Loucy (cell line): Measurements from ENCODE around the gene SAT2.

Experiments
- EZH2phosphoT487 ChIP-seq: fragments of 200-600 bp; IDR thresholded peaks from 2 replicates; pipeline ENCODE4 v1.6.1; 2018; ENCODE audit warnings: antibody characterized with exemption, mild to moderate bottlenecking, moderate library complexity, borderline replicate concordance
- TF ChIP-seq, protein P1 (sequence below): fragments of 200-600 bp; sonication (generic); conservative IDR thresholded peaks from 2 replicates; pipeline ENCODE4 v1.5.1; 2014; ENCODE audit warnings: mild to moderate bottlenecking, antibody characterized with exemption, low read length

DNA sequence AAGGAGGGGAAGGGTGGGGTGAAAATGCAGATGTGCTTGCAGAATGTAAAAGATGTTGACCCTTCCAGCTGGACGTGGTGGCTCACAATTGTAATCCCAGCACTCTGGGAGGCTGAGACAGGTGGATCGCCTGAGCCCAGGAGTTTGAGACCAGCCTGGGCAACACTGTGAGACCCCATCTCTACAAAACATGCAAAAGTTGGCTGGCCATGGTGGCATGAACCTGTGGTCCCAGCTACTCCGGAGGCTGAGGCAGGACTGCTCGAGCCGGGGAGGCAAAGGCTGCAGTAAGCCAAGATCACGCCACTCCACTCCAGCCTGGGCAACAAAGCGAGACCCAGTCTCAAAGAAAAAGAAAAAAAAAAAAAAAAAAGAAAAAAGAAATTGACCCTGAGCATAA is 40.9 kb upstream of the SAT2 start:
- TF ChIP-seq, protein P1, sequence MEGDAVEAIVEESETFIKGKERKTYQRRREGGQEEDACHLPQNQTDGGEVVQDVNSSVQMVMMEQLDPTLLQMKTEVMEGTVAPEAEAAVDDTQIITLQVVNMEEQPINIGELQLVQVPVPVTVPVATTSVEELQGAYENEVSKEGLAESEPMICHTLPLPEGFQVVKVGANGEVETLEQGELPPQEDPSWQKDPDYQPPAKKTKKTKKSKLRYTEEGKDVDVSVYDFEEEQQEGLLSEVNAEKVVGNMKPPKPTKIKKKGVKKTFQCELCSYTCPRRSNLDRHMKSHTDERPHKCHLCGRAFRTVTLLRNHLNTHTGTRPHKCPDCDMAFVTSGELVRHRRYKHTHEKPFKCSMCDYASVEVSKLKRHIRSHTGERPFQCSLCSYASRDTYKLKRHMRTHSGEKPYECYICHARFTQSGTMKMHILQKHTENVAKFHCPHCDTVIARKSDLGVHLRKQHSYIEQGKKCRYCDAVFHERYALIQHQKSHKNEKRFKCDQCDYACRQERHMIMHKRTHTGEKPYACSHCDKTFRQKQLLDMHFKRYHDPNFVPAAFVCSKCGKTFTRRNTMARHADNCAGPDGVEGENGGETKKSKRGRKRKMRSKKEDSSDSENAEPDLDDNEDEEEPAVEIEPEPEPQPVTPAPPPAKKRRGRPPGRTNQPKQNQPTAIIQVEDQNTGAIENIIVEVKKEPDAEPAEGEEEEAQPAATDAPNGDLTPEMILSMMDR = no peak
- no peak for TF ChIP-seq EZH2phosphoT487
